Endothelial cell of umbilical vein (primary cell): ENCODE results near the gene MCTP1. TPM values are rescaled to one million over a fixed set of nuclear protein-coding genes. Genes with fewer than 3 reads are reported as not detected.

ENCODE experiments used
- BruUV-seq: library from RNA; stranded (reverse); fragments of 400-500 nt; replicated peaks from 2 replicates; lab custom pipeline; 2021; lab: Mats Ljungman, UMichigan
- CTCF ChIA-PET: fragments of 300-600, 350-600 bp; sonication (Branson Sonifier 250); formaldehyde crosslinking; loops from one replicate; lab custom pipeline; 2021; ENCODE audit warnings: antibody characterized with exemption, inconsistent platforms; lab: Charles Lee
- POLR2A ChIA-PET: fragments of 300-600, 350-600 bp; sonication (Branson Sonifier 250); formaldehyde crosslinking; loops from one replicate; lab custom pipeline; 2021; ENCODE audit warnings: antibody characterized with exemption, inconsistent platforms; lab: Charles Lee
- DNase-seq: peaks from one replicate; pipeline ENCODE4 v3.0.0-alpha.2; 2011; ENCODE audit warnings: low read depth, low spot score
- FAIRE-seq: peaks from 2 replicates; lab custom pipeline; 2011; peaks lifted over from hg19 to GRCh38; lab: Jason Lieb, UNC
- H2AFZ ChIP-seq: 2 replicates; pipeline ENCODE4 v1.6.0; 2012; ENCODE audit warnings: low read depth, low read length, control low read depth, inconsistent platforms
- H3K27ac ChIP-seq: 2 replicates; pipeline ENCODE4 v1.5.1; 2011; ENCODE audit warnings: low read depth, mild to moderate bottlenecking, control low read depth, low read length, moderate library complexity; ENCODE audit not compliant: insufficient read depth
- H3K27me3 ChIP-seq, 2 experiments: 2 replicates each; pipeline versions ENCODE4 v1.6.0 to v1.6.1; 2011; ENCODE audit warnings: low read length in 2 of 2, mixed read lengths in 1 of 2; ENCODE audit not compliant: control insufficient read depth in 2 of 2, insufficient read depth in 2 of 2
- H3K36me3 ChIP-seq, 2 experiments: 2 replicates in 1 of 2; 3 replicates in 1 of 2; pipeline ENCODE4 v1.5.1; 2011; ENCODE audit warnings: low read length in 2 of 2, mild to moderate bottlenecking in 1 of 2, moderate library complexity in 1 of 2; ENCODE audit not compliant: control insufficient read depth in 2 of 2, insufficient read depth in 2 of 2; ENCODE audit errors: extremely low read depth in 1 of 2
- H3K4me1 ChIP-seq: 3 replicates; pipeline ENCODE4 v1.5.1; 2011; ENCODE audit warnings: mild to moderate bottlenecking, low read length; ENCODE audit not compliant: control insufficient read depth, insufficient read depth; ENCODE audit errors: extremely low read depth
- H3K4me2 ChIP-seq: 2 replicates; pipeline ENCODE4 v1.6.1; 2011; ENCODE audit warnings: low read length, control low read depth, mixed read lengths; ENCODE audit not compliant: insufficient read depth
- H3K4me3 ChIP-seq, 3 experiments: fragments of 200-600 bp in 1 of 3; sonication (generic), shearing (Covaris generic) in 1 of 3; replicated peaks in 1 of 3; 2 replicates each; pipeline ENCODE4 v1.5.1; 2011 to 2016; ENCODE audit warnings: control low read depth in 3 of 3, low read length in 3 of 3, mild to moderate bottlenecking in 2 of 3, inconsistent platforms in 1 of 3, low read depth in 1 of 3, moderate library complexity in 1 of 3; ENCODE audit not compliant: insufficient read depth in 1 of 3
- H3K79me2 ChIP-seq: 2 replicates; pipeline ENCODE4 v1.6.0; 2012; ENCODE audit warnings: low read length, inconsistent platforms; ENCODE audit not compliant: control insufficient read depth, insufficient read depth
- H3K9ac ChIP-seq: replicated peaks from 2 replicates; pipeline ENCODE3; 2011; ENCODE audit warnings: low read length, control low read depth; ENCODE audit not compliant: insufficient read depth; ENCODE audit errors: extremely low read depth
- H3K9me1 ChIP-seq: replicated peaks from 3 replicates; pipeline ENCODE4 v1.6.0; 2011; ENCODE audit warnings: mild to moderate bottlenecking, low read length; ENCODE audit not compliant: control insufficient read depth, insufficient read depth; ENCODE audit errors: extremely low read depth
- H3K9me3 ChIP-seq: replicated peaks from 2 replicates; pipeline ENCODE4 v1.5.1; 2012; ENCODE audit warnings: low read length, inconsistent platforms; ENCODE audit not compliant: control insufficient read depth, insufficient read depth
- H4K20me1 ChIP-seq: replicated peaks from 2 replicates; pipeline ENCODE3; 2011; ENCODE audit warnings: mild to moderate bottlenecking, low read length; ENCODE audit not compliant: control insufficient read depth, insufficient read depth; ENCODE audit errors: extremely low read depth
- CTCF ChIP-seq, 2 donors: IDR thresholded peaks; 1 replicate in 1 of 2; 2 replicates in 1 of 2; pipeline ENCODE4 v1.5.1; 2011; ENCODE audit warnings: low read length in 2 of 2, mild to moderate bottlenecking in 2 of 2, moderate library complexity in 2 of 2, control low read depth in 1 of 2, inconsistent platforms in 1 of 2, low read depth in 1 of 2; ENCODE audit not compliant: insufficient read depth in 1 of 2; ENCODE audit errors: extremely low read depth in 1 of 2
- EZH2 ChIP-seq: IDR thresholded peaks from 2 replicates; pipeline ENCODE4 v1.6.1; 2012; ENCODE audit warnings: borderline replicate concordance, low read depth, mild to moderate bottlenecking, moderate library complexity, low read length, inconsistent platforms; ENCODE audit not compliant: severe bottlenecking
- FOS ChIP-seq: IDR thresholded peaks from 2 replicates; pipeline ENCODE4 v1.6.1; 2011; ENCODE audit warnings: mild to moderate bottlenecking, low read length, moderate library complexity, borderline replicate concordance; ENCODE audit not compliant: insufficient read depth
- GATA2 ChIP-seq: IDR thresholded peaks from 2 replicates; pipeline ENCODE4 v1.7.0; 2011; ENCODE audit warnings: low read depth, mild to moderate bottlenecking, moderate library complexity, mixed read lengths, low read length; ENCODE audit not compliant: insufficient read length, insufficient read depth
- JUN ChIP-seq: IDR thresholded peaks from 2 replicates; pipeline ENCODE4 v1.6.1; 2011; ENCODE audit warnings: borderline replicate concordance, low read depth; ENCODE audit not compliant: insufficient read length, insufficient read depth
- MYC ChIP-seq: IDR thresholded peaks from one replicate; pipeline ENCODE4 v1.6.1; 2011; ENCODE audit warnings: mild to moderate bottlenecking, low read depth, low read length
- POLR2A ChIP-seq: IDR thresholded peaks from 2 replicates; pipeline ENCODE4 v1.6.1; 2012; ENCODE audit warnings: low read depth, mild to moderate bottlenecking, control low read depth, low read length
- POLR2AphosphoS5 ChIP-seq: IDR thresholded peaks from 2 replicates; pipeline ENCODE4 v1.6.1; 2012; ENCODE audit warnings: low read depth, mild to moderate bottlenecking, control low read depth, low read length, moderate library complexity; ENCODE audit not compliant: insufficient read depth
- dilution Hi-C: fragments of 300-500 bp; cut with MboI; formaldehyde crosslinking; loops from one replicate; pipeline ENCODE4 v1.15.0; 2019; ENCODE audit warnings: low sequenced_read_pairs; ENCODE audit not compliant: extremely low pct_ligation_motif_present
- intact Hi-C: fragments of 100-400 bp; cut with micrococcal nuclease; formaldehyde crosslinking; loops from one replicate; pipeline ENCODE4 v1.10.0; 2022
- polyA plus RNA-seq, 4 experiments: library from polyadenylated mRNA; depleted of rRNA in 3 of 4; stranded (reverse) in 3 of 4; unstranded in 1 of 4; fragments of >200 nt; gene quantifications; 2 replicates each; pipeline versions ENCODE4 v1.2.1 to v1.2.3, GENCODE V29; 2011 to 2012; ENCODE audit warnings: missing spikeins in 1 of 4
- total RNA-seq: library from RNA; stranded (reverse); gene quantifications from 2 replicates; pipeline ENCODE4 v1.2.3, GENCODE V29; 2021
- TF ChIP-seq, protein P1 (sequence below): IDR thresholded peaks from 2 replicates; pipeline ENCODE4 v1.6.1; 2011; ENCODE audit not compliant: insufficient read depth, insufficient read length

MCTP1 gene
- total and polyA plus RNA-seq, 2 donors (not counting 3 experiments of a cell fraction or from before 2014, with no cell fraction given), result 79.3 to 203 TPM

DNA sequence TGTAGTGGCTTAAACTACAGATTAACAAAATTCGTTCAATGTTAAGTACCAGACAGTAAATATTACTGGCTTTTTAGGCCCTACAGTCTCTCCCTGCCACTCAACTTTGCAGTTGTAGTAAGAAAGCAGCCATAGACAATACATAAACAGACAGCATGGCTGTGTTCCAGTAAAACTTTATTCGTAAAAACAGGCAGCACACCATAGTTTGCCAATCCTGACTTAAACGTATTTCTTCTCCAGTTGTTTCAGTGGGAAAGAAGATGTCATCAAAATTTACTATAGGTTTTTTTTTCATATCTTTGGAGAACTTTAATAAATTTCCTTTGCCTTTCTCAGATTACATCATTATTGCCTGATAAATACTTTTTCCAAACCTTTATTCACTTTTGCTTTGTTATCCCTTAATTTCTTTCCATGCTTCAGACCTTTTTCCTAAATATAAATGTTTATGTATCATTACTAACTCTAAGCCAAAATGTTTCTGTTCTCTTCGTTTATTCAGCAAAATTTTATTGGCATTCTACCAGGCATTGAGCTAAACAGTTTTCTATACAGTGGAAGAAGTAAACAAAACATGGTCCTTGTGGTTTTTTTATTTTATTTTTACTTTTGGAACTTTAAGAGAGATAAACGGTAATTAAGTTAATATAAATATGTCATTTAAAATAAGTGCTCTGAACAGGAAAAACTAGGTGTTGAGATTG, 601.9 kb downstream of the MCTP1 start:
- no peaks in the 10 kb centered on the region for H4K20me1 ChIP-seq
- no TSS peak for BruUV-seq

More for the DNA sequence above, 601.9 kb downstream of the MCTP1 start:
- Histone ChIP-seq H3K27ac (no peak overlapping the region), H3K4me1 (no peaks in the 10 kb centered on the region), H3K4me3 (no peak overlapping the region), H3K27me3 (no peaks in the 10 kb centered on the region), H3K4me2 (no peak overlapping the region), H3K36me3 (no peaks in the 10 kb centered on the region), H2AFZ (no peak overlapping the region), H3K79me2 (no peaks in the 10 kb centered on the region), H3K9me1 (no peaks in the 10 kb centered on the region), H3K9me3 (no peaks in the 10 kb centered on the region), H3K9ac (no peak overlapping the region)
- CTCF ChIA-PET, result no interaction called here
- dilution Hi-C loops, result no loop called here
- POLR2A ChIA-PET, result no interaction called here
- TF ChIP-seq, protein P1, sequence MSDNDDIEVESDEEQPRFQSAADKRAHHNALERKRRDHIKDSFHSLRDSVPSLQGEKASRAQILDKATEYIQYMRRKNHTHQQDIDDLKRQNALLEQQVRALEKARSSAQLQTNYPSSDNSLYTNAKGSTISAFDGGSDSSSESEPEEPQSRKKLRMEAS, result no peak
- no peak for TF ChIP-seq MYC
- TF ChIP-seq POLR2A, result no peak
- no peak for TF ChIP-seq FOS
- no peak for TF ChIP-seq CTCF (IDR thresholded peaks at IDR 0.05; ENCODE audit: extremely low read depth in 1 of 2, insufficient read depth in 1 of 2, low read depth in 1 of 2, low read length in 2 of 2)
- no peak for TF ChIP-seq EZH2
- no peak for TF ChIP-seq GATA2
- TF ChIP-seq POLR2AphosphoS5, result no peak
- TF ChIP-seq JUN, result no peak
- no peak for FAIRE-seq
- no peak for DNase-seq
- intact Hi-C loops, result no loop called here
